ENCODE data around the gene PRR15L.

The PRR15L gene

DNA sequence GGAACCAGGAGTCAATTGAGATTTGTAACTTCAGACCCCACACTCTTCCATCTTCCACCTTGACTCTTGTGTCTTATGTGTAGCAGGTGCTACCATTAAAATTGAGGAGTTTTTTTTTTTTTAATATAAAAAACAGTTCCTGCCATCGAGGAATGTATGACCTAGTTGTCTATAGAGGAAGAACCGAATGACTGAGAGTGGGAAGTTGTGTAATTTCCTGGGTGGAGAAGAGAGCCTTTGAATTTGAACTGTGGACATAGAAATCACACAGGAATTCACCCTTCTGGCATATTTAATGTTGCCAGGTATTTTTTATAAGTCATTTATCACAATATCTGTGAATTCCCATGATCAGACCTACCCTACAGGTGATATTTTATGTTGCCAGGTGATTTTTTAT, 39.7 kb downstream of the PRR15L start:
- DNase-seq (ENCODE audit: low spot score), result no peak

DNA sequence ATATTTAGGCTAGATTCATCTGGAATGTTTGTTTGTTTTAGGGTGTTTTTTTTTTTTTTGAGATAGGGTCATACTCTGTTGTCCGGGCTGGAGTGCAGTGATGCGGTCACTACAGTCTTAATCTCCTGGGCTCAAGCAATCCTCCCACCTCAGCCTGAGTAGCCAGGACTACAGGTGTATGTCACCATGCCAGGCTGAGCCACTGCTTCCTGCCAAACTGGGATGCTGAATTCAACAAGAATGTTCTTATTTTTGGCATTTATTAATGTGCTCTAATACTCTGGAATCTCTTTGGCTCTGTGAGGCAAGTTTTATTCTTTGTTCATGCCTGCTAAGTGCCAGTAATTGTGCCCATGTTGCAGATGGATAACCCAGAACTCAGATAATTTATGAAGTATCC, 40.1 kb downstream of the PRR15L start:
- no peak for DNase-seq (ENCODE audit: low spot score)
- TF ChIP-seq, protein P1, sequence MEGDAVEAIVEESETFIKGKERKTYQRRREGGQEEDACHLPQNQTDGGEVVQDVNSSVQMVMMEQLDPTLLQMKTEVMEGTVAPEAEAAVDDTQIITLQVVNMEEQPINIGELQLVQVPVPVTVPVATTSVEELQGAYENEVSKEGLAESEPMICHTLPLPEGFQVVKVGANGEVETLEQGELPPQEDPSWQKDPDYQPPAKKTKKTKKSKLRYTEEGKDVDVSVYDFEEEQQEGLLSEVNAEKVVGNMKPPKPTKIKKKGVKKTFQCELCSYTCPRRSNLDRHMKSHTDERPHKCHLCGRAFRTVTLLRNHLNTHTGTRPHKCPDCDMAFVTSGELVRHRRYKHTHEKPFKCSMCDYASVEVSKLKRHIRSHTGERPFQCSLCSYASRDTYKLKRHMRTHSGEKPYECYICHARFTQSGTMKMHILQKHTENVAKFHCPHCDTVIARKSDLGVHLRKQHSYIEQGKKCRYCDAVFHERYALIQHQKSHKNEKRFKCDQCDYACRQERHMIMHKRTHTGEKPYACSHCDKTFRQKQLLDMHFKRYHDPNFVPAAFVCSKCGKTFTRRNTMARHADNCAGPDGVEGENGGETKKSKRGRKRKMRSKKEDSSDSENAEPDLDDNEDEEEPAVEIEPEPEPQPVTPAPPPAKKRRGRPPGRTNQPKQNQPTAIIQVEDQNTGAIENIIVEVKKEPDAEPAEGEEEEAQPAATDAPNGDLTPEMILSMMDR (IDR thresholded peaks at IDR 0.05; ENCODE audit: extremely low read depth, missing control alignments), result no peak

More for the DNA sequence above, 39.7 kb downstream of the PRR15L start:
- TF ChIP-seq, protein P1 (IDR thresholded peaks at IDR 0.05; ENCODE audit: extremely low read depth, missing control alignments), result no peak

DNA sequence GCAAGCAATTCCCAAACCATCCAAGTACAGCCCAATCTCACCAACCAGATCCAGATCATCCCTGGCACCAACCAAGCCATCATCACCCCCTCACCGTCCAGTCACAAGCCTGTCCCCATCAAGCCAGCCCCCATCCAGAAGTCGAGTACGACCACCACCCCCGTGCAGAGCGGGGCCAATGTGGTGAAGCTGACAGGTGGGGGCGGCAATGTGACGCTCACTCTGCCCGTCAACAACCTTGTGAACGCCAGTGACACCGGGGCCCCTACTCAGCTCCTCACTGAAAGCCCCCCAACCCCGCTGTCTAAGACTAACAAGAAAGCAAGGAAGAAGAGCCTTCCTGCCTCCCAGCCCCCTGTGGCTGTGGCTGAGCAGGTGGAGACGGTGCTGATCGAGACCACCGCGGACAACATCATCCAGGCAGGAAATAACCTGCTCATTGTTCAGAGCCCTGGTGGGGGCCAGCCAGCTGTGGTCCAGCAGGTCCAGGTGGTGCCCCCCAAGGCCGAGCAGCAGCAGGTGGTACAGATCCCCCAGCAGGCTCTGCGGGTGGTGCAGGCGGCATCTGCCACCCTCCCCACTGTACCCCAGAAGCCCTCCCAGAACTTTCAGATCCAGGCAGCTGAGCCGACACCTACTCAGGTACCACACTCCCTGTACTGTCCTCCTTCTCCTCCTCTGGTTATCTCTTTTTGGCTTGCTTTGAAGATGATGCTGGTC, 41.0 kb downstream of the PRR15L start:
- DNase-seq (ENCODE audit: low spot score), result no peak

DNA sequence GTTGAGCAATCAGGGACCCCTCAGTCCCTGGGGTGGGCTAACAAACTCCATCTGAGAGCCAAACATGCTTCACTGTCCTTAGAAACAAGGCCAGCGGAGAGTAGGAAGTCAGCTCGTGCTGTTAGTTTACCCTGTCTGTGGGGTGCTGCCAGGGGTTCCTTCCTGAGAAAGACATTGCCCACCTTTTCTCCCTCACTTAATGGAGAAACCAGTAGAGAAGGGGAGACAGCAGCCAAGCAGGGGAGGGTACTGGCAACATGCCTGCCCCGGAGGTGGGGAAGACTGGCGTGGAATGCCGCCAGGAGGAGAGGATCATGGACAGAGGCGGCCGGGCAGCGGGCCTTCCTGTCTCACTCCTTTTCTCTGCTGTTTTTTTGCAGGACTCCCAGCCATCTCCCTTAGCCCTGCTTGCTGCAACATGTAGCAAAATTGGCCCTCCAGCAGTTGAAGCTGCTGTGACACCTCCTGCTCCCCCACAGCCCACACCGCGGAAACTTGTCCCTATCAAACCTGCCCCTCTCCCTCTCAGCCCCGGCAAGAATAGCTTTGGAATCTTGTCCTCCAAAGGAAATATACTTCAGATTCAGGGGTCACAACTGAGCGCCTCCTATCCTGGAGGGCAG, 41.8 kb downstream of the PRR15L start:
- DNase-seq (ENCODE audit: low spot score), result no peak
- TF ChIP-seq, protein P1 (IDR thresholded peaks at IDR 0.05; ENCODE audit: extremely low read depth, missing control alignments), result no peak

More for the DNA sequence above, 41.0 kb downstream of the PRR15L start:
- TF ChIP-seq, protein P1 (IDR thresholded peaks at IDR 0.05; ENCODE audit: extremely low read depth, missing control alignments), result no peak

DNA sequence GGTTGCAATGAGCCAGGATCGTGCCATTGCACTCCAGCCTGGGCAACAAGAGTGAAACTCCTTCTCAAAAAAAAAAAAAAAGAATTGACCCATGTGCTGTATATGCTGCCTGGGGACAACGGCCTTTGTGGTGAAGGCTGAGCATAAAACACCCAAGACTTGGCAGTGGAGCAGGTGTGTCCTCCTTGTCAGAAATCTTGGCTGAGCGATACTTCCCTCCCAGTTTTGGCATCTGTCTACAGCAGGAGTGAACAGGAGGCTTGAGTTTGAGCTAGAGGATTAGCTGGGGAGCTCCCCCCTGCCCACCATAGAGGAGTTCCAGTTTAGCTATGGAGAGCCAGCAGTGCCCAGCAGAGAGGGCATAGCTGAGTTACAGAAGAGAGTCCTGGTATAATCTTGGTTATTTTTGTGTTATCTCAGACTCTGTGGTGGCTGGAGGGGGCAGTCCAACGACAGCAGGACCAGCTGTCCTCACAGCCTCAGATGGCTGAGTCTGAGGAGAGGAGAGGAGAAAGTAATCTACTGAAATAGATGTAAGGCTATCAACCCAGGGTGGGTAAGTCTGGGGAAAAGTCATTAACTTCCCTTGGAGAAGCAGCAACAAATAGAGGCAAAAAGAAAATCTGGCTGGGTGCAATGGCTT, 43.3 kb downstream of the PRR15L start:
- TF ChIP-seq, protein P1 (IDR thresholded peaks at IDR 0.05; ENCODE audit: extremely low read depth, missing control alignments), result no peak
- no peak for DNase-seq (ENCODE audit: low spot score)

DNA sequence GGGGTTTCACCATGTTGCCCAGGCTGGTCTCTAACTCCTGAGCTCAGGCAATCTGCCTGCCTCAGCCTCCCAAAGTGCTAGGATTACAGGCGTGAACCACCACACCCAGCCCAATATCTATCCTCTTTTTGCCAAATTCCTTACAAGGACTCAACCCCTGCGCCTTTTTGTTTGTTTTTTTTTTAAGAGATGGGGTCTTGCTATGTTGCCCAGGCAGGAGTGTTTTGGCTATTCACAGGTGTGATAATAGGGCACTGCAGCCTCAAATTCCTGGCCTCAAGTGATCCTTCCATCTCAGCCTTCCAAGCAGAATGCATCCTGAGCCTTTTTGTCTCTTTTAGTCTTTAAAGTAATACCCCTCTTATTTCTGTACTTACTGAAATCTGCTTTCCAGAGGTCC, 44.6 kb downstream of the PRR15L start:
- TF ChIP-seq, protein P1 (IDR thresholded peaks at IDR 0.05; ENCODE audit: extremely low read depth, missing control alignments), result no peak
- DNase-seq (ENCODE audit: low spot score), result no peak

DNA sequence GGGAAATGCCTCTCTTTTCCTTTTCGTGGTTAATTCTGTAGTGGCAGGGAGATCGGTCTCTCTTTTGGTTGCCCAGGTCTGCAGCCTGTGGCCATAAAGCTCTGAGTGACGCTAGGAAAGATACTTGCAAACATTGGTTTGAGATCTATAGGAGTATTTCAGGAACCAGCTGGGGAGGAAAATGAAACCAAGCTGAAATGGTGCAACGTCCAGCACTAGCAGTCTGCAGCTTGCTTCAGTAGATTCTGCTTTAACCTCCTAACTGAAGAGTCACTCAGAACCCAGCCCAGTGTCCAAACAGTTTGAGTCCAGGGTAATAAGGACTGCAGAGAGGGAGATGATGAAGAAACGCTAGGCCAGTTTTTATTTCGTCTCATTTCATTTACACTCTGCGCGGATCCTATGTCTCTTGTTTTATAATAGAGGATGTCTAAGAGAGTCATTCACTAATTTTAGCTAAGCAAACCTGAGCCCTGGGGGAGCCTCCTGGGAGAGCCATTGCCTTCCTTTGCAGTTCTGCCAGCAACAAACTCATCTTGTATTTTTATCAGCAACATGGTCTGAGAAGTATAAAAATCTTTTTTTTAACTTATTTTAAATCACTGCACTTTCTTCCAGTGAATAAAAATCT, 49.6 kb downstream of the PRR15L start:
- DNase-seq (ENCODE audit: low spot score), result no peak
- TF ChIP-seq, protein P1 (IDR thresholded peaks at IDR 0.05; ENCODE audit: extremely low read depth, missing control alignments), result no peak

Data from GM20000 (cell line).